NCI-H146 (cell line): Measurements from ENCODE around the gene DOK4.

ENCODE experiments used
- DNase-seq: peaks from one replicate; lab custom pipeline; 2025; lab: John Stamatoyannopoulos, UW

The DOK4 gene

GRCh38 chr16:57476546-57477410 lies 9.5 kb downstream of the DOK4 start:
- DNase-seq: no peak

DNA sequence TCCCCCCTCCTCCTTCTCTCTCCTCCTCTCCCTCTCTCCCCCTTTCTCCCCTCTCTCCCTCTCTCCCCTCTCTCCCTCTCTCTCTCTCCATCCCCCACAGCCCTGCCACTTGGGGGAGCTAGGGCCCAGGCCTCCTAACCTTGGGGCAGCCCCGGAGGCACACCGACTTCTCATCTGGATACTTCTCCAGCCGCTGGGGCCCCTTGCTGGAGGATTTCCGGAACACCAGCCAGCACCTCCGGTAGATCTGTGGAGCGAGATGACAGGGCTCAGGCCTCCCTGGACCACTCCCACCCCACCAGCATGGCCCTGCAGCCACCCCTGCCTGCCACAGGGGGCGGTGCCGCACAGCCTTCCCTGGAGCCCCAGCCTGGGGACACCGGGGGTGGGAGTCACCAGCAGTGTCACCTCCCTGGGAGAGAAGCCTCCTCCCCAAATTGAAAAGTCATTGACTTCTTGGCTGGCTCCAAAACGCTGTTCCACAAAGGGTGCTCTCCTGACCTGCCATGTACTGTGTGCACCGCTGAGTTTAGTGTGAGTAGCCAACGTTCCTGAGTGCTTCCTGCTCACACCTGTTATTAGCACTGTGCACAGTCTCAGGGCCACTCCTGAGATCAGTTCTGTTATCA lies 10.5 kb downstream of the DOK4 start:
- no peak for DNase-seq

DNA sequence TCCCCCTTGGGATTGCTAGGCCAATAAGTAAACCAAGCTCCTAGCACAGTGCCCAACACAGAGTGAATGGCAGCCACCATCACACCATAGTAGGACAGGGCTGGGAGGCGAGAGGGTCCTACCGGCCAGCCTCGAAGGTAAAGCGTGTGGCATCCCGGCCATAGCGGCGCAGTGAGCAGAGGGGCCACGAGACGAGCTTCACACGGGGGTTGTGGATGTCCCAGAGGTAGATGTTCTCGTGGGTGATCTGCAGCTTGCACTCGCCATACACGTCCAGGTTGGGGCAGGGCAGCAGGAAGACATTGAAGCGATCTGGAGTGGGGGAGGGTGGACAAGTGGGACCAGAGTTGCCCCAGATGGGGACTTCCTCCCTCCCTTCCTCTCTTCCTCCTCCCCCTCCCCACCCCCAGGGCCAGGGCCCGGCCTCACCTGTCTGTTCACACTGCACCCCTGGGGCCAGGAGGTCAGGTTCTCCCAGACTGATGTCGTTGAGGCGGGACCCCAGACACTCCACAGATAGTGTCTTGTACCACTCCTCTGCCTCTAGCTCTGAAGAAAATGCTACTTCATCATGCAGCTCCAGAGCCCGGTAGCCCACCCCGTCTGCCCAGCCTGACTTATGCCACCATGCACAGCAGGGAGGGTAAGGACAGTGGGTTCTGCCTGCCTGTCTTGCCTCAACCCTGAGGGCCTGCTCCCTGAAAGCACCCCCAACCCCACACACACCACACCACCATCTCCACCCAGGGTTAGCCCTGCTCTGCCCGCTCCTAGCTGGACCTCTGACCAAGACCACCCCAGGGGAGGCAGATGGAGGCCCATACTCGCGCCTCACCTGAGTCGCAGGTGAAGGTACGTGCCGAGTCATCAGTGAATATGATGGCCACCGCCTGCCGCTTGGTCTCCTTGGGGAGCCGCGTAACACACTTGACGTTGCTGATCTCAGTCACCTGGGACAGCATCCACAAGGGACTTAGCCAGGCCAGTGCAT lies 11.3 kb downstream of the DOK4 start:
- DNase-seq: no peak

- no peak for DNase-seq
Observed at GRCh38 chr16:57473906-57474305, 12.4 kb downstream of the DOK4 start.

DNA sequence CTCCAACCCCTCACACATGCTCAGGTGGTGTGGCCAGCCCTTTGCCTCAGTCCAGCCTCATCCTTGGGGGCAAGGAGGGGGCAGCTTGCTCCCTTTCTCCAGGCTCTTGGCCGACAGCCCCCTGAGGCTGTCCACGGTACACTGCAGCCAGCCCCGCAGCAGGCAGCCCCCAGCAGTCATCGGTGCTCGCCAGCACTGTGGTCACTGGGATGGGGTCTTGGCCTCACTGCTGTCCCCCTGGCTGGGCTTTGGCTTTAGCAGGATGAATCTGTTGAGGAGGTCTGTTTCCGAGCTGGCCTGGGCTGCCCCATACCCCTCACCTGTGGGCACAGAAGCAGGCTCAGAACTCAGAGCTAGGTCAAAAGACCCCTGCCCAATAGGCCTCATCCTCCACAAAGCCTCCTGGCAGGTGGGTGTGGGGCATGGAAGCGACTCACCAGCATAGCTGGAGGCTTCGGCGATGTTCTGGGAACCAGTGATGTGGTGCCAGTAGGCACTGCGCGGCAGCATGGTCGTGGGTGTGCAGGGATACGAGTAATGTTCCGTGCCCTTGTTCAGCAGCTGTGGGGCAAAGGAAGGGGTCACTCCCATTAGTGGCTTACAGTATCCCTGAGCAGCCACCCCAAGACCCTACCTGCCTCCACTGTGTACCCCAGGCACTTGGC lies 13.0 kb downstream of the DOK4 start:
- DNase-seq: no peak

DNA sequence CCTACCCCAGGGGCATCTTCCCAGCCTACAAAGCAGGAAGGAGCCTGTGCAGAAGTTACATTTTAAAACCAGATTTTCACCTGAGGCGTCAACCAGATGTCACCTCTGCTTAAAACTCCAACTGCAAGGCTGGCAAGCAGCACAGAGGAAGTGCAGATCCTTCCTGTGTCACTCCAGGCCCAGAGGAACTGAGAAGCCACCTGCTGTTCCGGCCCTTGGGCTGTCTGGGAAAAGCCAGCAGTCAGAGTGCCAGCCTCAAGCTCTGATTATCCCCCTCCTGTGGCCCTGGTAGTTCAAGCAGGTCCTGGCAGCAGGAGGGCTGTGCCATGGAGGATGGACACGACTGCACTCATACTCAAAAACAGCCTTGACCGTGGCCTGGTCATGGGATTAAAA lies 13.6 kb downstream of the DOK4 start:
- peak; percentile 6 for DNase-seq

- peak; percentile 38 for DNase-seq
Observed at GRCh38 chr16:57471852-57472664, 14.2 kb downstream of the DOK4 start.

- no peak for DNase-seq
Observed at GRCh38 chr16:57471209-57471608, 15.1 kb downstream of the DOK4 start.

DNA sequence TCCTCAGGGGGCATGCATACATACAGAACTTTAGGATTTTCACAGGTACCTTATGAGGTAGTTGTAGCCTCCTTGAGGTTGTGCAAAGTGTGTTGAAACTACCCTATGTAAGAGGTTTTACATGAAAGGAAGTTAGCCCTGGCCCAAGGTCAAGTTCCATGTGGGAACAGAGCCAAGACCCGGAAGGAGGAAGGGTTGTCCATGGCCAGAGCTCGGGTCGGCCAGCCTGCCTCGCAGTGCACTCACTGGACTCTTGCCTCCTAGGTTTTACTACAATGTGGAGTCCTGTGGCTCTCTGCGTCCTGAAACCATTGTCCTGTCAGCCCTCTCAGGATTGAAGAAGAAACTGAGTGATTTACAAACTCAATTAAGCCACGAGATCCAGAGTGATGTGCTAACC lies 15.6 kb downstream of the DOK4 start:
- DNase-seq: no peak

- no peak for DNase-seq
Observed at GRCh38 chr16:57469917-57470470, 16.3 kb downstream of the DOK4 start.

DNA sequence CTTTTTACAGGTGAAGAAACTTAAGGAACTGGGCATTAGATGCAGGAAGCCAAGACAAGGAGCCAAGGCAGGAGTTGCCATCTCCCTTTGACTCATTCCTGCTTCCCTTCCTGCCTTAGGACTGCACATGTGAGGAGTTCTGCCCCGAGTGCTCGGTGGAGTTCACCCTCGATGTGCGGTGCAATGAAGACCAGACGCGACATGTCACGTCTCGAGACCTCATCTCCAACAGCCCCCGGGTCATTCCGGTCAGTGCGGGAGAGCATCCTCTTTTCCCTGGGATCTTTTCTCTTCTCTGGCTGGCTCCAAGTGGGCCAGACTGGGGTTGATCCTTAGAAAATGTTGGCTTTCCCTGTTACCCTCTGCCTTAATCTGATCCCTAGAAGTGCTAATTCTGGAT lies 17.2 kb downstream of the DOK4 start:
- no peak for DNase-seq

GRCh38 chr16:57468346-57468745 lies 17.9 kb downstream of the DOK4 start:
- no peak for DNase-seq

DNA sequence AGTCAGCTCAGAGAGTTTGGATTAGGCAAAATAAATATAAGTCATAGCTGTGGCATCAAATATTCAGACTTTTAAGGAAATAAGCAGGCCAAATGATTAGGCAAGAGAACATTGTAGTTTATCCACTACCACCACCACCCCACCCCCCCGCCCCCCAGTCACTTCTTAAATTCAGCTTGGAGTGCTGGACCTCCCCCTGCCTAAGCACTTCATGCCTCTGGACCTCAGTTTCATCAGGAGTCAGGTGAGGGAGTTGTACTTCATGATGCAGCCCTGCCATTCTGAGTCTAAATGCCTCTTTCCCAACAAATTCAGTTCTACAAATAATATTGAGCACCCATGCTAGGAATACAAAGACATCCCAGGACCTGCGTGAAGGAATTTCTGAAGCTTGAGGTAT lies 21.8 kb downstream of the DOK4 start:
- DNase-seq: no peak

DNA sequence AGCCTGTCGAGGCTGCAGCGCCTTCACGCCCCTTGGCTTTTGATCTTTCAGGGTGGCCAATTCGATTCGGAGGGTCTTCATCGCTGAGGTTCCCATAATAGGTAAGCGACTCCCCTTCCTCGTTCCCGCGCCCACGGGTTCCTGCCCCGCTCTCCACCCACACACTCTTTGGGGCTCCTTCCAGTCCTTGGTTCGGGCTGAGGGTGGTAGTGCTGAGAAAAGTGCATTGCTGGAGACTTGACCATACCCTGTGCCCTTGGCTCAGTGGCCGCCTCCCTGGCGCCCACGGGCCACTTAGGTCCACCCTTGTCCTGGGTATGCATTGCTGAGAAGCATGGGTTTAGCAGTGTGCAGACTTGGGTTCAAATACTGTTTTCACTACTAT lies 23.3 kb downstream of the DOK4 start:
- DNase-seq: no peak

- peak; percentile 69 for DNase-seq
Observed at GRCh38 chr16:57462209-57462977, 23.9 kb downstream of the DOK4 start, which contains the start of gene POLR2C. Gene POLR2C, plus strand, starts transcription at chr16:57462679. Its CDS starts 46 bp downstream, at chr16:57462725.

- no peak for DNase-seq
Observed at GRCh38 chr16:57452021-57452420, 34.3 kb downstream of the DOK4 start.

GRCh38 chr16:57447186-57447962 lies 38.9 kb downstream of the DOK4 start, which contains the start of the genes CIAPIN1 and COQ9:
Gene CIAPIN1, minus strand, starts transcription at chr16:57447385. Its CDS starts 6,457 bp downstream, at chr16:57440928.
Gene COQ9, plus strand, starts transcription at chr16:57447479. Its CDS starts 27 bp downstream, at chr16:57447506.
- DNase-seq: peak; percentile 90

DNA sequence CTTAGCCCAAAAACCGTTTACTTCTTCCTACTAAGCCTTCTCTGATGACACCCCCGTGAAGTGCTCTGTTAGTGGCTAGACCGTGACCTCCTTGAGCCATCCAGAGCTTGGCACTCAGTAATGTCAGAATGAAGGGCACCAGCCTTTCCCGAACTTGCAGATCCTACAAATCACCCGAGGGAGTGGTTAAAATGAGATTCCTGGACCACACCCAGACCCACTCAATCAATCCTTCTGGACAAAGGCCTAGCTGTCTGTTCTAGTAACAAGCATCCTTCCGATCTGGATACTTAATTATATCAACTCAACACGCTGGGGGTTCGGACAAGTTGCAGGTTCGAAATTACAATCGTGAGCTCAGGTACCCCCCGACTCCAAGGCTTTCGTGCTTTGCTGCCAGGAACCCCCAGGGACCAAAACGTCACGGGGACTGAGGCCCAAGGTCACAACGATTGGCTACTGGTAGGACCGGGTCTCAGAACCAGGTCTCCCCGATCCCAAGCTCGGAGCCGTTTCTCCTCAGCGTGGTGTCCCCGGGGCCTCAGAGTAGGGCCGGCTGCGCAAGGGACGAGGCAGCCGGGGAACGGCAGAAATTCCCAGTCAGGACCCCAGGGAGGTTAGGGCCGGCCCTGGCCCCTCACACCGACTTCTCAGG lies 39.6 kb downstream of the DOK4 start:
- peak; percentile 51 for DNase-seq
